GM12864 (cell line): ENCODE data around the gene SULT2B1.

ENCODE experiments used
- DNase-seq: peaks from one replicate; pipeline ENCODE4 v3.0.0-alpha.2; 2011; ENCODE audit warnings: low read depth
- H3K4me3 ChIP-seq: 2 replicates; pipeline ENCODE4 v1.5.1; 2011; ENCODE audit warnings: mild to moderate bottlenecking, low read depth, low read length, control low read depth
- TF ChIP-seq, protein P1 (sequence below): IDR thresholded peaks from 2 replicates; pipeline ENCODE4 v1.5.1; 2011; ENCODE audit warnings: low read depth, mild to moderate bottlenecking, moderate library complexity, low read length, control low read depth, inconsistent platforms; ENCODE audit errors: missing control alignments

The SULT2B1 gene

GRCh38 chr19:48560095-48560530 lies 8.1 kb downstream of the SULT2B1 start:
- TF ChIP-seq, protein P1, sequence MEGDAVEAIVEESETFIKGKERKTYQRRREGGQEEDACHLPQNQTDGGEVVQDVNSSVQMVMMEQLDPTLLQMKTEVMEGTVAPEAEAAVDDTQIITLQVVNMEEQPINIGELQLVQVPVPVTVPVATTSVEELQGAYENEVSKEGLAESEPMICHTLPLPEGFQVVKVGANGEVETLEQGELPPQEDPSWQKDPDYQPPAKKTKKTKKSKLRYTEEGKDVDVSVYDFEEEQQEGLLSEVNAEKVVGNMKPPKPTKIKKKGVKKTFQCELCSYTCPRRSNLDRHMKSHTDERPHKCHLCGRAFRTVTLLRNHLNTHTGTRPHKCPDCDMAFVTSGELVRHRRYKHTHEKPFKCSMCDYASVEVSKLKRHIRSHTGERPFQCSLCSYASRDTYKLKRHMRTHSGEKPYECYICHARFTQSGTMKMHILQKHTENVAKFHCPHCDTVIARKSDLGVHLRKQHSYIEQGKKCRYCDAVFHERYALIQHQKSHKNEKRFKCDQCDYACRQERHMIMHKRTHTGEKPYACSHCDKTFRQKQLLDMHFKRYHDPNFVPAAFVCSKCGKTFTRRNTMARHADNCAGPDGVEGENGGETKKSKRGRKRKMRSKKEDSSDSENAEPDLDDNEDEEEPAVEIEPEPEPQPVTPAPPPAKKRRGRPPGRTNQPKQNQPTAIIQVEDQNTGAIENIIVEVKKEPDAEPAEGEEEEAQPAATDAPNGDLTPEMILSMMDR = no peak
- no peak overlapping the region for H3K4me3 ChIP-seq
- no peak for DNase-seq

- H3K4me3 ChIP-seq = no peak overlapping the region
- TF ChIP-seq, protein P1 = no peak
- DNase-seq = no peak
Observed at GRCh38 chr19:48561412-48561811, 9.4 kb downstream of the SULT2B1 start.

DNA sequence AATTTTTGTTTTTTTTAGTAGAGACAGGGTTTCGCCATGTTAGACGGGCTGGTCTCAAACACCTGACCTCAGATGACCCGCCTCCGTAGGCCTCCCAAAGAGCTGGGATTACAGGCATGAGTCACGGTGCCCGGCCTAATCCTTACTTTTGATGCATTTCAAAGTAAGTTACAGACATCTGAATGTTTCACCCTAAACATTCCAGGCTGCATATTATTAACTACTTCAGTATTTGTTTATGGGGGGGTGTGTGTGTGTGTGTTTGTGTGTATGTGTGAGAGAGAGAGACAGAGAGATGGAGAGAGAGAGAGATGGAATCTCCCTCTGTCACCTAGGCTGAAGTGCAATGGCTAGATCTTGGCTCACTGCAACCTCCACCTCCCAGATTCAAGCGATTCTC lies 13.1 kb downstream of the SULT2B1 start:
- TF ChIP-seq, protein P1 = no peak
- DNase-seq = no peak
- no peak overlapping the region for H3K4me3 ChIP-seq

GRCh38 chr19:48568345-48568886 lies 16.4 kb downstream of the SULT2B1 start:
- H3K4me3 ChIP-seq = no peak overlapping the region
- DNase-seq = no peak
- TF ChIP-seq, protein P1 = no peak

GRCh38 chr19:48569814-48570213 lies 17.8 kb downstream of the SULT2B1 start:
- TF ChIP-seq, protein P1 = no peak
- H3K4me3 ChIP-seq = no peak overlapping the region
- no peak for DNase-seq

DNA sequence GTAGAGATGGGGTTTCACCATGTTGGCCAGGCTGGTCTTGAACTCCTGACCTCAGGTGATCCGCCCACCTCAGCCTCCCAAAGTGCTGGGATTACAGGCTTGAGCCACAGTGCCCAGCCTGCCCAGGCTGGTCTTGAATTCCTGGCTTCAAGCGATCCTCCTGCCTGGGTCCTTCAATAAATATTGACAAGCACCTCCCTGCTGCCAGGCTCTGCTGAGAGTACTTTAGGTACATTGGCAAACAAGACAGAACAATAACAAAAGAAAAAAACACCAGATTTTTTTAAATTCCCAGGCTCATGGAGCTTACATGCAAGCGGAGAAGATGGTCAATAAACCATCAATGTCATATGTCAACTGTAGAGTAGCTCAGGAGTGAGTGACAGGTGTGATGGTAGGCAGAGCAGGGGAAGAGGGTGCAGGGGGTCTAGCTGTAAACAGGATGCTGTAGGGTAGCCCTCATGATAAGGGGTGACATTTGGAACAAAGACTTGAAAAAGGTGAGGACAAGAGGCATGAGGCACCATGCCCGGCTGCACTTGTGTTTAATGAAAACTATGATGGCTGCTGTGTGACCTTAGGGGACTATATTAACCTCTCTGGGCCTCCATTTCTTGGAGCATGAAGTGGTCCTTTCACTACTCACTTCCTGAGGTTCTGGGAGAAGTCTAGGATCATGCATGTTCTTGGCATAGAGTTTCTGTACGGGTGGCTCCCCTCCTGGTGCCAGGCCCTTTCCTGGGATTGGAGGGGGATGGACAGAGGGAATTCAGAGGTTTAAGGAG lies 19.6 kb downstream of the SULT2B1 start:
- TF ChIP-seq, protein P1 = no peak
- no peak for DNase-seq

DNA sequence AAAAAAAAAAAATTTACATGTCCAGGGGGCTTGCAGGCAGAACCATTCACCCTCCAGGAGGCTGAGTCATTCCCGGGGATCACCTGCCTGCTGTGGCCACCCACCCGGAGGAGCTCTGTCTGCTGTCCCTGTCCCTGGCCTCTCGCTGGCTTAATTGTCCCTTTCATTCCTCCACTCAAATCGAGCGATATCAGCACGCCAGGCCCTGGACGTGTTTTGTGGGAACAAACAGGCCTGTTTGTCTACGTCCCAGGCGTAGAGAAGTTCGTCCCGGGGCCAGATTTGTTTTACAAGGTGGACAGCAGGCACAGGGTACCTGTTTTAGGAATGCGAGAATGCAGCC lies 21.2 kb downstream of the SULT2B1 start:
- TF ChIP-seq, protein P1 = no peak
- DNase-seq = no peak
- no peak overlapping the region for H3K4me3 ChIP-seq

More for the DNA sequence above, 19.6 kb downstream of the SULT2B1 start:
- H3K4me3 ChIP-seq = no peak overlapping the region
